ENCODE data around the gene PAQR6. TPM values are rescaled to one million over a fixed set of nuclear protein-coding genes. Genes with fewer than 3 reads are reported as not detected.

PAQR6 gene
- total and polyA plus RNA-seq, 10 of the 15 experiments (the other 5 are each of a cell fraction or from before 2014, with no cell fraction given): 0.42 to 4.5 (median 1.3) TPM

GRCh38 chr1:156283521-156283920 lies 35.7 kb upstream of the PAQR6 start:
- peaks cover 15% of the 10 kb centered on the region; the same call in 1 of the 2 replicates for H3K4me1 ChIP-seq (ENCODE audit: control insufficient read depth, insufficient read depth, low read length)
- H3K4me3 ChIP-seq: peak overlapping the region; percentile 92
- ATAC-seq (no peak), DNase-seq (ENCODE audit: low read depth, low spot score) (no peak), FAIRE-seq (no peak)
- in situ Hi-C loops (cut with MboI): no loop called here
- peak overlapping the region; percentile 86 for H3K27ac ChIP-seq (ENCODE audit: control insufficient read depth, insufficient read depth)
- no peaks in the 10 kb centered on the region for H3K27me3 ChIP-seq (replicated peaks in 1 of 2; ENCODE audit: control insufficient read depth in 2 of 2, insufficient read depth in 2 of 2, low read length in 1 of 2)
- SMC1A ChIA-PET (ENCODE audit: uncharacterized antibody, unreplicated experiment): interaction anchor here (0.9 to 4.7 kb wide), 17 partner anchors 9 to 218 kb away, joined by 3 to 39 read pairs (median 4); partner anchors contain the start of genes CCT3, GLMP and TSACC
- no peaks in the 10 kb centered on the region for H4K20me1 ChIP-seq (ENCODE audit: control insufficient read depth, insufficient read depth)
- peak overlapping the region; percentile 98 for H2AFZ ChIP-seq (ENCODE audit: control insufficient read depth, low read depth, low read length)
- peaks cover 0 to 15% of the 10 kb centered on the region in 2 experiments; a peak in 3 of 4 replicates for H3K36me3 ChIP-seq (ENCODE audit: control insufficient read depth in 2 of 2, insufficient read depth in 2 of 2, low read length in 1 of 2)
- H3K9ac ChIP-seq (ENCODE audit: control insufficient read depth, insufficient read depth, low read length): peak overlapping the region; percentile 89
- H3K9me3 ChIP-seq (replicated peaks; ENCODE audit: control insufficient read depth, insufficient read depth, low read length): no peaks in the 10 kb centered on the region
- CTCF ChIA-PET: interaction anchor here (1.0 to 7.1 kb wide), 19 partner anchors 10 to 400 kb away, joined by 3 to 58 read pairs (median 4); partner anchors contain the start of genes GLMP and UBQLN4
- H3K4me2 ChIP-seq (ENCODE audit: control insufficient read depth, insufficient read depth): peak overlapping the region; percentile 84
- peaks cover 52% of the 10 kb centered on the region for H3K79me2 ChIP-seq (ENCODE audit: control insufficient read depth, insufficient read depth, low read length)
- BruUV-seq (replicated peaks): no TSS peak
- RAD21 ChIA-PET (ENCODE audit: unreplicated experiment): interaction anchor here (0.7 to 2.3 kb wide), 11 partner anchors 10 to 174 kb away, joined by 3 to 16 read pairs (median 4); partner anchors contain the start of genes CCT3, GLMP, PMF1 and TSACC
- TF ChIP-seq SMAD1 (IDR thresholded peaks at IDR 0.05; ENCODE audit: low read depth, partially characterized antibody): no peak
- POLR2A ChIA-PET: interaction anchor here (0.6 to 2.8 kb wide), 15 partner anchors 9 to 433 kb away, joined by 3 to 13 read pairs (median 4); partner anchors contain the start of genes CCT3, GLMP, NAXE and PMF1
- 0% methylated on average over 1 of the region's 1 CpG for WGBS (ENCODE audit: insufficient coverage, insufficient replicate concordance, low lambda C conversion rate, missing lambda C conversion rate)
- intact Hi-C loops (cut with micrococcal nuclease; ENCODE audit: unreplicated experiment): loop anchor here (10.0 kb wide), 1 partner anchor 189 kb away; no protein-coding TSS in a partner anchor

GRCh38 chr1:156282479-156283222 lies 34.8 kb upstream of the PAQR6 start, which contains the start of gene SMG5:
TSS of gene SMG5 (minus strand) at chr1:156282825. CDS start at chr1:156282680, 145 bp downstream.
- WGBS (ENCODE audit: insufficient coverage, insufficient replicate concordance, low lambda C conversion rate, missing lambda C conversion rate): under 1% methylated on average over 26 of the region's 50 CpGs
- ChIA-PET CTCF (interaction anchor here (0.8 to 7.1 kb wide), 23 partner anchors 9 to 399 kb away, joined by 3 to 58 read pairs (median 4); partner anchors contain the start of genes GLMP, SLC25A44 and UBQLN4), POLR2A (interaction anchor here (0.6 to 2.8 kb wide), 20 partner anchors 10 to 424 kb away, joined by 3 to 13 read pairs (median 4); partner anchors contain the start of genes CCT3, GLMP, NAXE and PMF1), RAD21 (ENCODE audit: unreplicated experiment) (interaction anchor here (0.7 to 2.3 kb wide), 12 partner anchors 9 to 175 kb away, joined by 3 to 16 read pairs (median 4); partner anchors contain the start of genes CCT3, GLMP and TSACC), SMC1A (ENCODE audit: uncharacterized antibody, unreplicated experiment) (interaction anchor here (0.5 to 4.7 kb wide), 23 partner anchors 10 to 422 kb away, joined by 3 to 39 read pairs (median 4); partner anchors contain the start of genes CCT3, GLMP and TSACC)
- Histone ChIP-seq H3K9ac (ENCODE audit: control insufficient read depth, insufficient read depth, low read length) (peak within 1 kb of the TSS; percentile 89), H3K4me2 (ENCODE audit: control insufficient read depth, insufficient read depth) (peak within 1 kb of the TSS; percentile 84), H3K4me3 (peak within 1 kb of the TSS; percentile 94), H4K20me1 (ENCODE audit: control insufficient read depth, insufficient read depth) (no peaks in the 10 kb centered on the region), H3K9me3 (replicated peaks; ENCODE audit: control insufficient read depth, insufficient read depth, low read length) (no peaks in the 10 kb centered on the region), H2AFZ (ENCODE audit: control insufficient read depth, low read depth, low read length) (peak within 1 kb of the TSS; percentile 98), H3K27ac (ENCODE audit: control insufficient read depth, insufficient read depth) (peak within 1 kb of the TSS; percentile 86), H3K4me1 (ENCODE audit: control insufficient read depth, insufficient read depth, low read length) (peaks cover 15% of the 10 kb centered on the region; the same call in 1 of the 2 replicates), H3K79me2 (ENCODE audit: control insufficient read depth, insufficient read depth, low read length) (peaks cover 52% of the 10 kb centered on the region), H3K27me3 (replicated peaks in 1 of 2; ENCODE audit: control insufficient read depth in 2 of 2, insufficient read depth in 2 of 2, low read length in 1 of 2) (no peaks in the 10 kb centered on the region), H3K36me3 (ENCODE audit: control insufficient read depth in 2 of 2, insufficient read depth in 2 of 2, low read length in 1 of 2) (peaks cover 4 to 24% of the 10 kb centered on the region in 2 experiments)
- intact Hi-C loops (cut with micrococcal nuclease; ENCODE audit: unreplicated experiment): loop anchor here (10.0 kb wide), 1 partner anchor 188 kb away; no protein-coding TSS in a partner anchor
- BruUV-seq (replicated peaks): no TSS peak
- in situ Hi-C loops (cut with MboI): no loop called here
- peak; percentile 96 for DNase-seq (ENCODE audit: low read depth, low spot score)
- ATAC-seq: peak; percentile 93
- FAIRE-seq: peak; percentile 86
- TF ChIP-seq CEBPZ (IDR thresholded peaks at IDR 0.05; ENCODE audit: low read depth, low read length) (no peak; the same call in 1 of the 2 replicates), E4F1 (IDR thresholded peaks at IDR 0.05; ENCODE audit: borderline replicate concordance, partially characterized antibody) (peak; percentile 48), BCL3 (IDR thresholded peaks at IDR 0.05; ENCODE audit: borderline replicate concordance, insufficient read depth, low read depth, low read length, poor library complexity, severe bottlenecking) (no peak)

Data from GM12878 (cell line).